B cell (primary cell): ENCODE results near the gene TCF23. TPM values are rescaled to one million over a fixed set of nuclear protein-coding genes. Genes with fewer than 3 reads are reported as not detected.

Source experiments
- ATAC-seq: fragments of 200-7000 bp; cut with Tn5 transposase; one replicate; pipeline ENCODE4 v1.10.0; 2021; ENCODE audit warnings: low read depth, mild to moderate bottlenecking, moderate number of reproducible peaks, moderate library complexity
- CTCF ChIA-PET: fragments of 350-600 bp; sonication (Branson Sonifier 250); formaldehyde crosslinking; loops from one replicate; lab custom pipeline; 2021; ENCODE audit warnings: antibody characterized with exemption, inconsistent platforms; lab: Charles Lee
- POLR2A ChIA-PET: fragments of 350-600 bp; sonication (Branson Sonifier 250); formaldehyde crosslinking; loops from one replicate; lab custom pipeline; 2021; ENCODE audit warnings: antibody characterized with exemption; lab: Charles Lee
- DNase-seq: peaks from one replicate; pipeline ENCODE4 v3.0.0; 2013
- H2AFZ ChIP-seq: 2 replicates; pipeline ENCODE4 v1.6.1; 2012; ENCODE audit warnings: mild to moderate bottlenecking, low read depth, low read length; ENCODE audit not compliant: insufficient read depth, poor library complexity, severe bottlenecking
- H3K27ac ChIP-seq, 2 donors: 1 replicate in 1 of 2; 2 replicates in 1 of 2; pipeline ENCODE4 v1.5.1; 2012 to 2013; ENCODE audit warnings: low read length in 2 of 2, mild to moderate bottlenecking in 2 of 2, moderate library complexity in 1 of 2
- H3K27me3 ChIP-seq, 4 experiments: fragments of 200-600 bp in 1 of 4; sonication (generic) in 1 of 4; replicated peaks in 1 of 4; 1 replicate in 2 of 4; 2 replicates in 2 of 4; pipeline versions ENCODE4 v1.6.1 to v1.7.0; 2013 to 2016; ENCODE audit warnings: low read length in 3 of 4, mild to moderate bottlenecking in 2 of 4, mixed read lengths in 1 of 4, moderate library complexity in 1 of 4; ENCODE audit not compliant: insufficient read depth in 4 of 4, control insufficient read depth in 3 of 4; ENCODE audit errors: control extremely low read depth in 1 of 4
- H3K36me3 ChIP-seq, 2 experiments: replicated peaks in 1 of 2; 1 replicate in 1 of 2; 2 replicates in 1 of 2; pipeline versions ENCODE4 v1.6.1 to v1.7.1; 2013; ENCODE audit warnings: low read length in 1 of 2; ENCODE audit not compliant: insufficient read depth in 2 of 2, control insufficient read depth in 1 of 2; ENCODE audit errors: control extremely low read depth in 1 of 2, extremely low read depth in 1 of 2
- H3K4me1 ChIP-seq, 2 donors: fragments of 200-600 bp in 1 of 2; sonication (generic) in 1 of 2; 1 replicate in 1 of 2; 2 replicates in 1 of 2; pipeline versions ENCODE4 v1.5.1 to v1.6.1; 2013 to 2017; ENCODE audit warnings: low read length in 2 of 2; ENCODE audit not compliant: control insufficient read depth in 2 of 2, insufficient read depth in 2 of 2
- H3K4me2 ChIP-seq: replicated peaks from 2 replicates; pipeline ENCODE3; 2012; ENCODE audit warnings: mild to moderate bottlenecking, low read depth, low read length; ENCODE audit not compliant: poor library complexity, severe bottlenecking
- H3K4me3 ChIP-seq, 5 experiments: fragments of 200-600 bp in 1 of 5; sonication (generic) in 1 of 5; 1 replicate in 3 of 5; 2 replicates in 2 of 5; pipeline versions ENCODE4 v1.5.1 to v1.7.0; 2011 to 2016; ENCODE audit warnings: low read length in 4 of 5, mild to moderate bottlenecking in 4 of 5, low read depth in 2 of 5, control low read depth in 1 of 5, moderate library complexity in 1 of 5; ENCODE audit not compliant: insufficient read depth in 1 of 5; ENCODE audit errors: control extremely low read depth in 1 of 5, extremely low read depth in 1 of 5
- H3K79me2 ChIP-seq: fragments of 200-600 bp; sonication (generic); one replicate; pipeline ENCODE4 v1.6.0; 2016; ENCODE audit warnings: low read length; ENCODE audit not compliant: control insufficient read depth, insufficient read depth
- H3K9ac ChIP-seq: fragments of 200-600 bp; sonication (generic); 2 replicates; pipeline ENCODE4 v1.6.1; 2017; ENCODE audit warnings: mild to moderate bottlenecking, low read length, moderate library complexity
- H3K9me3 ChIP-seq, 3 donors: one replicate each; pipeline versions ENCODE4 v1.6.1 to v1.7.1; 2013; ENCODE audit warnings: low read length in 2 of 3; ENCODE audit not compliant: control insufficient read depth in 2 of 3, insufficient read depth in 1 of 3; ENCODE audit errors: control extremely low read depth in 1 of 3
- H4K20me1 ChIP-seq: 2 replicates; pipeline ENCODE4 v1.6.0; 2012; ENCODE audit warnings: mild to moderate bottlenecking, low read length; ENCODE audit not compliant: insufficient read depth, control insufficient read depth, poor library complexity, severe bottlenecking
- H3K27ac Mint-ChIP-seq: one replicate; pipeline ENCODE4 v1.8.0; 2021; ENCODE audit warnings: mixed read lengths
- H3K27me3 Mint-ChIP-seq: one replicate; pipeline ENCODE4 v1.8.0; 2021; ENCODE audit warnings: mixed read lengths
- H3K4me1 Mint-ChIP-seq: one replicate; pipeline ENCODE4 v1.8.0; 2021; ENCODE audit warnings: mixed read lengths
- H3K4me3 Mint-ChIP-seq: one replicate; pipeline ENCODE4 v1.8.0; 2021; ENCODE audit warnings: mixed read lengths
- H3K9me3 Mint-ChIP-seq: one replicate; pipeline ENCODE4 v1.8.0; 2022; ENCODE audit warnings: mixed read lengths; ENCODE audit not compliant: insufficient read depth
- CTCF ChIP-seq: fragments of 200-600 bp; IDR thresholded peaks from one replicate; pipeline ENCODE4 v1.8.0; 2022; ENCODE audit warnings: antibody characterized with exemption, mild to moderate bottlenecking
- EZH2 ChIP-seq: IDR thresholded peaks from 2 replicates; pipeline ENCODE4 v1.6.1; 2012; ENCODE audit warnings: borderline replicate concordance, low read depth, mild to moderate bottlenecking, moderate library complexity, low read length; ENCODE audit not compliant: insufficient read depth, poor library complexity, severe bottlenecking
- WGBS: methylation state at CpG from one replicate; pipeline ENCODE4 v1.1.5; 2013; ENCODE audit warnings: missing lambda C conversion rate; ENCODE audit not compliant: insufficient coverage; 5-methylcytosine and 5-hydroxymethylcytosine counted together
- intact Hi-C: fragments of 100-400 bp; cut with micrococcal nuclease; formaldehyde crosslinking; loops from one replicate; pipeline ENCODE4 v1.10.0; 2022
- polyA plus RNA-seq: library from polyadenylated mRNA; depleted of rRNA; stranded (reverse); fragments of >200 nt; gene quantifications from 2 replicates; pipeline ENCODE4 v1.2.3, GENCODE V29; 2012
- total RNA-seq, 2 donors: library from RNA; stranded (reverse); fragments of 120-200 nt in 1 of 2; gene quantifications; 1 replicate in 1 of 2; 2 replicates in 1 of 2; pipeline versions ENCODE4 v1.2.3 to v1.2.4, GENCODE V29; 2013 to 2022

The TCF23 gene
- total and polyA plus RNA-seq, 2 donors (not counting 1 experiment from before 2014, with no cell fraction given), result 0.10 TPM; not detected in 1

- POLR2A ChIA-PET, result no interaction called here
- H3K27ac ChIP-seq, result no peak overlapping the region
- Mint-ChIP-seq H3K27ac (no peak overlapping the region), H3K4me1 (peaks cover 18% of the 10 kb centered on the region), H3K4me3 (peak overlapping the region; percentile 93), H3K27me3 (peaks cover 39% of the 10 kb centered on the region), H3K9me3 (no peaks in the 10 kb centered on the region)
- no peaks in the 10 kb centered on the region for H4K20me1 ChIP-seq
- H3K9me3 ChIP-seq, result peaks cover 0 to 9% (median 0%) of the 10 kb centered on the region in 3 donors
- no peaks in the 10 kb centered on the region for H3K36me3 ChIP-seq
- H3K9ac ChIP-seq, result no peak overlapping the region
- no peak for DNase-seq
- WGBS, result 83% methylated on average over 2 of the region's 2 CpGs
- peaks cover 0 to 26% (median 12%) of the 10 kb centered on the region in 4 experiments for H3K27me3 ChIP-seq
- intact Hi-C loops, result no loop called here
- H3K4me3 ChIP-seq, result no peak overlapping the region
- ATAC-seq, result no peak
- TF ChIP-seq CTCF (no peak), EZH2 (no peak)
- no peaks in the 10 kb centered on the region for H3K79me2 ChIP-seq
- no peak overlapping the region for H2AFZ ChIP-seq
- H3K4me1 ChIP-seq, result peaks cover 21 to 24% of the 10 kb centered on the region in 2 donors
- CTCF ChIA-PET, result no interaction called here
- no peak overlapping the region for H3K4me2 ChIP-seq
Observed at GRCh38 chr2:27121906-27122305, 26.9 kb upstream of the TCF23 start.

GRCh38 chr2:27122791-27123190 lies 26.0 kb upstream of the TCF23 start:
- DNase-seq, result no peak
- H3K27ac ChIP-seq, result no peak overlapping the region
- H3K9ac ChIP-seq, result peak overlapping the region; percentile 78
- peaks cover 21 to 24% of the 10 kb centered on the region in 2 donors for H3K4me1 ChIP-seq
- H3K4me3 ChIP-seq, result peak overlapping the region in 1 of 5 experiments; percentile 68
- Mint-ChIP-seq H3K27ac (peak overlapping the region; percentile 87), H3K27me3 (peaks cover 34% of the 10 kb centered on the region), H3K9me3 (no peaks in the 10 kb centered on the region), H3K4me1 (peaks cover 18% of the 10 kb centered on the region), H3K4me3 (peak overlapping the region; percentile 93)
- H3K4me2 ChIP-seq, result peak overlapping the region; percentile 86
- WGBS, result 96% methylated on average over 4 of the region's 7 CpGs
- peaks cover 0 to 24% (median 12%) of the 10 kb centered on the region in 4 experiments for H3K27me3 ChIP-seq
- ChIA-PET POLR2A (interaction anchor here (0.6 to 2.2 kb wide), 4 partner anchors 10 to 248 kb away, joined by 3 to 29 read pairs (median 4); partner anchors contain the start of genes ATRAID, PREB, SLC5A6 and SNX17), CTCF (interaction anchor here (1.0 to 2.9 kb wide), 3 partner anchors 11 to 161 kb away, joined by 4 to 19 read pairs (median 5); partner anchors contain the start of gene PREB)
- intact Hi-C loops, result loop anchor here (1.0 kb wide), 2 partner anchors 12 to 36 kb away; partner anchors contain the start of genes KHK and PREB
- TF ChIP-seq EZH2 (no peak), CTCF (no peak)
- H3K9me3 ChIP-seq, result peaks cover 0 to 9% (median 0%) of the 10 kb centered on the region in 3 donors
- no peak for ATAC-seq
- no peaks in the 10 kb centered on the region for H3K79me2 ChIP-seq
- no peaks in the 10 kb centered on the region for H3K36me3 ChIP-seq
- H4K20me1 ChIP-seq, result no peaks in the 10 kb centered on the region
- peak overlapping the region; percentile 96 for H2AFZ ChIP-seq
